SK-N-SH treated with all-trans-retinoic acid at 6 μM for 48 hours (cell line): ENCODE results near the gene NR2C1.

ENCODE experiments used
- ARNTL ChIP-seq: fragments of 450-650 bp; formaldehyde crosslinking; IDR thresholded peaks from 2 replicates; pipeline ENCODE4 v1.5.0; 2020; ENCODE audit warnings: low read depth, mild to moderate bottlenecking, moderate library complexity, borderline replicate concordance
- CSDC2 ChIP-seq: fragments of 250-450 bp; sonication (Bioruptor Pico); IDR thresholded peaks from 2 replicates; pipeline ENCODE4 v1.5.0; 2020; ENCODE audit warnings: mild to moderate bottlenecking, moderate library complexity
- ESRRG ChIP-seq: fragments of 250-450 bp; sonication (Bioruptor Pico); IDR thresholded peaks from 2 replicates; pipeline ENCODE4 v1.6.1; 2021; ENCODE audit warnings: mild to moderate bottlenecking
- TCF4 ChIP-seq: fragments of 250-450 bp; sonication (Bioruptor Pico); IDR thresholded peaks from 2 replicates; pipeline ENCODE4 v1.8.0; 2021; ENCODE audit warnings: mild to moderate bottlenecking, moderate library complexity, borderline replicate concordance
- ZNF565 ChIP-seq: fragments of 450-650 bp; formaldehyde crosslinking; conservative IDR thresholded peaks from 2 replicates; pipeline ENCODE4 v1.5.0; 2020; ENCODE audit warnings: low read depth, mild to moderate bottlenecking, moderate library complexity
- ZNF70 ChIP-seq: fragments of 450-650 bp; formaldehyde crosslinking; IDR thresholded peaks from 2 replicates; pipeline ENCODE4 v1.5.0; 2020; ENCODE audit warnings: mild to moderate bottlenecking, moderate library complexity
- TF ChIP-seq, protein P1 (sequence below): fragments of 250-450 bp; sonication (Bioruptor Pico); IDR thresholded peaks from 2 replicates; pipeline ENCODE4 v1.5.1; 2020; ENCODE audit warnings: low read depth, mild to moderate bottlenecking, moderate library complexity

DNA sequence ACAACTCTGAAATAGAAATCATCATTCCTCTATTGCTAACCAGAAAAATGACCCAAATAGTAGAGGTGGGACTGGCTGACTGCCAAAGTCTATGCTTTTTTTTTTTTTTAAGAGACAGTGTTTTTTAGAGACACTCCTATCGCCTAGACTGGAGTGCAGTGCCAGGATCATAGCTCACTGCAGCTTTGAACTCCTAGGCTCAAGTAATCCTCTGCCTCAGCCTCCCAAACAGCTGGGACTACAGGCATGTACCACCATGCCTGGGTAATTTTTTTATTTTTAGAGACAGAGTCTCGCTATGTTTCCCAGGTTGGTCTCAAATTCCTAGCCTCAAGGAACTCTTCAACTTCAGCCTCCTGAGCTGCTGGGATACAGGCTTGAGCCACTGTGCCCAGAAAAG lies 19.2 kb downstream of the NR2C1 start:
- TF ChIP-seq TCF4 (no peak), CSDC2 (CRISPR knock-in tag) (no peak), ZNF70 (CRISPR knock-in tag) (no peak), ESRRG (CRISPR knock-in tag) (no peak), ZNF565 (CRISPR knock-in tag) (no peak), ARNTL (CRISPR knock-in tag) (no peak)
- TF ChIP-seq, protein P1, sequence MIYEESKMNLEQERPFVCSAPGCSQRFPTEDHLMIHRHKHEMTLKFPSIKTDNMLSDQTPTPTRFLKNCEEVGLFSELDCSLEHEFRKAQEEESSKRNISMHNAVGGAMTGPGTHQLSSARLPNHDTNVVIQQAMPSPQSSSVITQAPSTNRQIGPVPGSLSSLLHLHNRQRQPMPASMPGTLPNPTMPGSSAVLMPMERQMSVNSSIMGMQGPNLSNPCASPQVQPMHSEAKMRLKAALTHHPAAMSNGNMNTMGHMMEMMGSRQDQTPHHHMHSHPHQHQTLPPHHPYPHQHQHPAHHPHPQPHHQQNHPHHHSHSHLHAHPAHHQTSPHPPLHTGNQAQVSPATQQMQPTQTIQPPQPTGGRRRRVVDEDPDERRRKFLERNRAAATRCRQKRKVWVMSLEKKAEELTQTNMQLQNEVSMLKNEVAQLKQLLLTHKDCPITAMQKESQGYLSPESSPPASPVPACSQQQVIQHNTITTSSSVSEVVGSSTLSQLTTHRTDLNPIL (CRISPR knock-in tag), result no peak
